HCT116 (cell line): Measurements from ENCODE around the gene VASN. TPM values are rescaled to one million over a fixed set of nuclear protein-coding genes. Genes with fewer than 3 reads are reported as not detected.

ENCODE experiments used
- ATAC-seq: fragments of 200-7000 bp; cut with Tn5 transposase; 2 replicates; pipeline ENCODE4 v1.9.1; 2020; ENCODE audit warnings: mild to moderate bottlenecking, moderate library complexity
- BruUV-seq: library from RNA; stranded (reverse); fragments of 400-500 nt; replicated peaks from 2 replicates; lab custom pipeline; 2021; lab: Mats Ljungman, UMichigan
- CTCF ChIA-PET: fragments of 300-600 bp; sonication (Branson Sonifier 250); formaldehyde crosslinking; loops from one replicate; lab custom pipeline; 2021; ENCODE audit warnings: antibody characterized with exemption; lab: Charles Lee
- POLR2A ChIA-PET: fragments of 300-600, 350-600 bp; sonication (Branson Sonifier 250); formaldehyde crosslinking; loops from one replicate; lab custom pipeline; 2021; ENCODE audit warnings: antibody characterized with exemption; lab: Charles Lee
- RAD21 ChIA-PET, 2 experiments: fragments of 300-600 bp; sonication (Branson Sonifier 250); formaldehyde crosslinking; loops; one replicate each; lab custom pipeline; 2023; ENCODE audit warnings: low total read pairs in 2 of 2; ENCODE audit not compliant: uncharacterized antibody in 2 of 2, unreplicated experiment in 2 of 2, low non-redundant PET in 1 of 2; lab: Charles Lee
- DNase-seq: peaks from one replicate; pipeline ENCODE4 v3.0.0-alpha.2; 2010; ENCODE audit warnings: low read depth, low spot score
- H2AFZ ChIP-seq: fragments of 200-600 bp; shearing (Covaris generic), sonication (generic); 2 replicates; pipeline ENCODE4 v1.6.1; 2017; ENCODE audit warnings: low read depth, mixed run types, mixed read lengths, antibody characterized with exemption, low read length; ENCODE audit not compliant: poor library complexity, severe bottlenecking
- H3K27ac ChIP-seq: 2 replicates; pipeline ENCODE4 v1.5.1; 2012; ENCODE audit warnings: low read depth, low read length
- H3K27me3 ChIP-seq: fragments of 200-600 bp; sonication (generic); 2 replicates; pipeline ENCODE4 v1.6.1; 2016; ENCODE audit warnings: mixed run types, low read length, mixed read lengths; ENCODE audit not compliant: insufficient read depth
- H3K36me3 ChIP-seq, 2 experiments: fragments of 200-500 bp in 1 of 2; fragments of 200-600 bp in 1 of 2; sonication (Bioruptor generic) in 1 of 2; sonication (generic) in 1 of 2; 2 replicates each; pipeline versions ENCODE4 v1.5.1 to v1.6.1; 2014 to 2016; ENCODE audit warnings: low read length in 2 of 2, inconsistent platforms in 1 of 2, mixed read lengths in 1 of 2, mixed run types in 1 of 2; ENCODE audit not compliant: insufficient read depth in 2 of 2, control insufficient read depth in 1 of 2
- H3K4me1 ChIP-seq, 2 experiments: fragments of 200-600 bp in 1 of 2; sonication (generic) in 1 of 2; 2 replicates each; pipeline versions ENCODE4 v1.5.1 to v1.6.1; 2012 to 2017; ENCODE audit warnings: low read length in 2 of 2, inconsistent platforms in 1 of 2, mild to moderate bottlenecking in 1 of 2, mixed read lengths in 1 of 2, mixed run types in 1 of 2, moderate library complexity in 1 of 2; ENCODE audit not compliant: insufficient read depth in 2 of 2, control insufficient read depth in 1 of 2
- H3K4me2 ChIP-seq: fragments of 200-600 bp; sonication (generic); 2 replicates; pipeline ENCODE4 v1.6.1; 2017; ENCODE audit warnings: mixed run types, low read length, mixed read lengths
- H3K4me3 ChIP-seq, 2 experiments: fragments of 200-600 bp in 1 of 2; sonication (generic) in 1 of 2; replicated peaks in 1 of 2; 2 replicates each; pipeline ENCODE4 v1.5.1; 2011 to 2016; ENCODE audit warnings: low read length in 2 of 2, control low read depth in 1 of 2, low read depth in 1 of 2, mild to moderate bottlenecking in 1 of 2, mixed read lengths in 1 of 2, mixed run types in 1 of 2
- H3K79me2 ChIP-seq: fragments of 200-600 bp; sonication (generic); 2 replicates; pipeline ENCODE4 v1.6.1; 2017; ENCODE audit warnings: mild to moderate bottlenecking, mixed run types, low read length, moderate library complexity, mixed read lengths; ENCODE audit not compliant: insufficient read depth
- H3K9ac ChIP-seq: fragments of 200-600 bp; sonication (generic); 2 replicates; pipeline ENCODE4 v1.6.1; 2016; ENCODE audit warnings: low read length, mixed read lengths
- H3K9me2 ChIP-seq: fragments of 200-600 bp; sonication (generic), shearing (Covaris generic); 2 replicates; pipeline ENCODE4 v1.6.1; 2017; ENCODE audit warnings: mixed run types, mild to moderate bottlenecking, moderate library complexity; ENCODE audit not compliant: insufficient read depth
- H3K9me3 ChIP-seq, 2 experiments: fragments of 200-500 bp in 1 of 2; fragments of 200-600 bp in 1 of 2; sonication (Bioruptor generic) in 1 of 2; sonication (generic) in 1 of 2; 2 replicates each; pipeline ENCODE4 v1.6.1; 2014 to 2017; ENCODE audit warnings: low read length in 2 of 2, mixed read lengths in 2 of 2, inconsistent platforms in 1 of 2, low read depth in 1 of 2, mild to moderate bottlenecking in 1 of 2, mixed run types in 1 of 2, moderate library complexity in 1 of 2; ENCODE audit not compliant: control insufficient read depth in 1 of 2, insufficient read depth in 1 of 2
- H4K20me1 ChIP-seq: fragments of 200-600 bp; sonication (generic), shearing (Covaris generic); 2 replicates; pipeline ENCODE4 v1.6.1; 2017; ENCODE audit warnings: mixed run types, mild to moderate bottlenecking, moderate library complexity; ENCODE audit not compliant: insufficient read depth
- ATF3 ChIP-seq: IDR thresholded peaks from 2 replicates; pipeline ENCODE4 v1.6.1; 2012
- CBX3 ChIP-seq: IDR thresholded peaks from 2 replicates; pipeline ENCODE4 v1.6.1; 2012; ENCODE audit warnings: low read depth
- EGR1 ChIP-seq: IDR thresholded peaks from 2 replicates; pipeline ENCODE4 v1.6.1; 2012; ENCODE audit warnings: low read depth
- ELF1 ChIP-seq: IDR thresholded peaks from 2 replicates; pipeline ENCODE4 v1.6.1; 2012; ENCODE audit warnings: low read depth, borderline replicate concordance
- EZH2 ChIP-seq: fragments of 200-600 bp; sonication (generic); IDR thresholded peaks from 2 replicates; pipeline ENCODE4 v1.6.1; 2017; ENCODE audit warnings: antibody characterized with exemption, mixed run types
- EZH2phosphoT487 ChIP-seq: fragments of 200-600 bp; IDR thresholded peaks from 2 replicates; pipeline ENCODE4 v1.6.1; 2018; ENCODE audit warnings: antibody characterized with exemption, borderline replicate concordance
- POLR2A ChIP-seq: IDR thresholded peaks from 2 replicates; pipeline ENCODE4 v1.7.0; 2011; ENCODE audit warnings: borderline replicate concordance; ENCODE audit not compliant: insufficient read depth, insufficient read length; ENCODE audit errors: extremely low read depth
- REST ChIP-seq: IDR thresholded peaks from 2 replicates; pipeline ENCODE4 v1.6.1; 2012; ENCODE audit warnings: low read depth
- SP1 ChIP-seq: IDR thresholded peaks from 2 replicates; pipeline ENCODE4 v1.6.1; 2012; ENCODE audit warnings: low read depth
- YY1 ChIP-seq: IDR thresholded peaks from 2 replicates; pipeline ENCODE4 v1.6.1; 2011; ENCODE audit warnings: low read length, low read depth, moderate library complexity, mild to moderate bottlenecking; ENCODE audit not compliant: insufficient replicate concordance; ENCODE audit errors: extremely low read depth
- ZBTB33 ChIP-seq: IDR thresholded peaks from 2 replicates; pipeline ENCODE4 v1.6.1; 2011; ENCODE audit warnings: mild to moderate bottlenecking, low read length, moderate library complexity; ENCODE audit not compliant: insufficient replicate concordance; ENCODE audit errors: extremely low read depth
- ZFX ChIP-seq: fragments of 450-650 bp; IDR thresholded peaks from 2 replicates; pipeline ENCODE4 v1.6.1; 2017
- intact Hi-C: fragments of 100-400 bp; cut with micrococcal nuclease; formaldehyde crosslinking; loops from 2 replicates; pipeline ENCODE4 v1.10.0; 2022
- total RNA-seq: library from RNA; stranded (reverse); gene quantifications from one replicate; pipeline ENCODE4 v1.2.1, GENCODE V29; 2021; ENCODE audit not compliant: unreplicated experiment

Gene VASN
- total RNA-seq, 1 experiment from 2014 or later: 6.3 TPM

GRCh38 chr16:4354512-4355409, 16.9 kb upstream of the VASN start (continued):
- TF ChIP-seq REST (no peak), ATF3 (no peak)

- Histone ChIP-seq H3K27me3 (no peaks in the 10 kb centered on the region), H3K4me2 (no peak overlapping the region), H4K20me1 (no peaks in the 10 kb centered on the region), H3K9ac (no peak overlapping the region), H3K9me2 (no peaks in the 10 kb centered on the region), H3K27ac (no peak overlapping the region), H3K4me3 (no peak overlapping the region), H3K4me1 (peaks cover 6 to 16% of the 10 kb centered on the region in 2 experiments), H3K9me3 (no peaks in the 10 kb centered on the region), H3K79me2 (no peaks in the 10 kb centered on the region), H3K36me3 (no peaks in the 10 kb centered on the region; a peak in 1 of 4 replicates), H2AFZ (no peak overlapping the region)
- ChIA-PET RAD21 (no interaction called here), CTCF (no interaction called here), POLR2A (no interaction called here)
- no TSS peak for BruUV-seq
- intact Hi-C loops: no loop called here
- TF ChIP-seq EZH2: no peak
- TF ChIP-seq SP1: no peak
- no peak for TF ChIP-seq CBX3
- no peak for TF ChIP-seq POLR2A
- no peak for TF ChIP-seq EGR1
- no peak for TF ChIP-seq EZH2phosphoT487
- no peak for TF ChIP-seq ATF3
- no peak for TF ChIP-seq ZFX
- no peak for TF ChIP-seq YY1
- no peak for TF ChIP-seq ELF1
- TF ChIP-seq ZBTB33: no peak
- ATAC-seq: no peak
- no peak for DNase-seq
Observed at GRCh38 chr16:4356820-4357219, 14.8 kb upstream of the VASN start.
